GM18526 (cell line): ENCODE measurements around the gene YTHDC2.

Experiments
- POLR2A ChIP-seq: IDR thresholded peaks from 3 replicates; pipeline ENCODE4 v1.6.1; 2011; ENCODE audit not compliant: insufficient read length; ENCODE audit errors: extremely low read depth

Gene YTHDC2

GRCh38 chr5:113513384-113514288 lies at the start of gene YTHDC2:
YTHDC2 (plus strand) TSS chr5:113513694; CDS start chr5:113513896, 202 bp downstream.
- peak; percentile 89 for TF ChIP-seq POLR2A

GRCh38 chr5:113474100-113474728 lies 39.3 kb upstream of the YTHDC2 start:
- TF ChIP-seq POLR2A, result no peak

- TF ChIP-seq POLR2A, result no peak
Measured at GRCh38 chr5:113478691-113479090, 34.8 kb upstream of the YTHDC2 start.

GRCh38 chr5:113480243-113480642 lies 33.3 kb upstream of the YTHDC2 start:
- TF ChIP-seq POLR2A, result no peak

GRCh38 chr5:113487416-113487780 lies 26.1 kb upstream of the YTHDC2 start:
- TF ChIP-seq POLR2A, result no peak

- TF ChIP-seq POLR2A, result no peak
Measured at GRCh38 chr5:113487781-113488644, 25.5 kb upstream of the YTHDC2 start, which contains the start of gene MCC. MCC (minus strand) TSS chr5:113488453.

- TF ChIP-seq POLR2A, result no peak
Measured at GRCh38 chr5:113488645-113489184, 24.8 kb upstream of the YTHDC2 start.

GRCh38 chr5:113489299-113489698 lies 24.2 kb upstream of the YTHDC2 start:
- no peak for TF ChIP-seq POLR2A

- no peak for TF ChIP-seq POLR2A
Measured at GRCh38 chr5:113490317-113490716, 23.2 kb upstream of the YTHDC2 start.

- TF ChIP-seq POLR2A, result no peak
Measured at GRCh38 chr5:113491022-113491421, 22.5 kb upstream of the YTHDC2 start.

GRCh38 chr5:113493446-113493845 lies 20.0 kb upstream of the YTHDC2 start:
- no peak for TF ChIP-seq POLR2A

GRCh38 chr5:113495422-113495841 lies 18.1 kb upstream of the YTHDC2 start:
- no peak for TF ChIP-seq POLR2A

GRCh38 chr5:113502073-113502472 lies 11.4 kb upstream of the YTHDC2 start:
- TF ChIP-seq POLR2A, result no peak

GRCh38 chr5:113503146-113503545 lies 10.3 kb upstream of the YTHDC2 start:
- TF ChIP-seq POLR2A, result no peak

- TF ChIP-seq POLR2A, result no peak
Measured at GRCh38 chr5:113505181-113505580, 8.3 kb upstream of the YTHDC2 start.

- no peak for TF ChIP-seq POLR2A
Measured at GRCh38 chr5:113507601-113508000, 5.9 kb upstream of the YTHDC2 start.

GRCh38 chr5:113508756-113509155 lies 4.7 kb upstream of the YTHDC2 start:
- no peak for TF ChIP-seq POLR2A
